Hepatocyte (in vitro differentiated cells): Measurements from ENCODE around the gene XYLB. TPM values are rescaled to one million over a fixed set of nuclear protein-coding genes. Genes with fewer than 3 reads are reported as not detected.

Source experiments
- DNase-seq: peaks from one replicate; pipeline ENCODE4 v3.0.0-alpha.2; 2016; ENCODE audit warnings: low spot score
- H2AFZ ChIP-seq: fragments of 200-600 bp; sonication (generic); 2 replicates; pipeline ENCODE4 v1.6.0; 2016; ENCODE audit warnings: antibody characterized with exemption, mild to moderate bottlenecking
- H3K27ac ChIP-seq: fragments of 200-600 bp; sonication (generic); 2 replicates; pipeline ENCODE4 v1.5.1; 2016; ENCODE audit warnings: mild to moderate bottlenecking
- H3K27me3 ChIP-seq: fragments of 200-600 bp; sonication (generic); 2 replicates; pipeline ENCODE4 v1.6.1; 2016
- H3K36me3 ChIP-seq: fragments of 200-600 bp; sonication (generic); replicated peaks from 2 replicates; pipeline ENCODE4 v1.5.1; 2016; ENCODE audit warnings: low read depth; ENCODE audit not compliant: insufficient read depth
- H3K4me1 ChIP-seq: fragments of 200-600 bp; sonication (generic); 2 replicates; pipeline ENCODE4 v1.5.1; 2016; ENCODE audit warnings: mild to moderate bottlenecking, moderate library complexity; ENCODE audit not compliant: insufficient read depth
- H3K4me2 ChIP-seq: fragments of 200-600 bp; sonication (generic); 2 replicates; pipeline ENCODE4 v1.6.0; 2016
- H3K4me3 ChIP-seq: fragments of 200-600 bp; sonication (generic); 2 replicates; pipeline ENCODE4 v1.5.1; 2016; ENCODE audit warnings: mild to moderate bottlenecking
- H3K79me2 ChIP-seq: fragments of 200-600 bp; sonication (generic); 2 replicates; pipeline ENCODE4 v1.6.0; 2017; ENCODE audit warnings: mild to moderate bottlenecking
- H3K9me2 ChIP-seq: fragments of 200-600 bp; sonication (generic); replicated peaks from 2 replicates; pipeline ENCODE4 v1.6.0; 2017; ENCODE audit warnings: mild to moderate bottlenecking; ENCODE audit not compliant: insufficient read depth
- H3K9me3 ChIP-seq: fragments of 200-600 bp; sonication (generic); 2 replicates; pipeline ENCODE4 v1.5.1; 2016; ENCODE audit warnings: low read depth, mild to moderate bottlenecking
- H4K20me1 ChIP-seq: fragments of 200-600 bp; sonication (generic); 2 replicates; pipeline ENCODE4 v1.6.0; 2016; ENCODE audit warnings: mild to moderate bottlenecking; ENCODE audit not compliant: insufficient read depth, poor library complexity, severe bottlenecking
- CTCF ChIP-seq: fragments of 200-600 bp; sonication (generic); IDR thresholded peaks from 2 replicates; pipeline ENCODE4 v1.5.1; 2016; ENCODE audit warnings: antibody characterized with exemption, mild to moderate bottlenecking; ENCODE audit not compliant: poor library complexity
- EZH2 ChIP-seq: fragments of 200-600 bp; sonication (generic); IDR thresholded peaks from 2 replicates; pipeline ENCODE4 v1.6.1; 2016; ENCODE audit warnings: antibody characterized with exemption, mild to moderate bottlenecking, borderline replicate concordance
- EZH2phosphoT487 ChIP-seq: fragments of 200-600 bp; sonication (generic); IDR thresholded peaks from one replicate; pipeline ENCODE4 v1.6.1; 2018; ENCODE audit warnings: antibody characterized with exemption, mild to moderate bottlenecking, low read depth, moderate library complexity; ENCODE audit not compliant: unreplicated experiment, severe bottlenecking
- WGBS: methylation state at CpG from one replicate; pipeline ENCODE4 v1.1.6; 2016; ENCODE audit warnings: low lambda C conversion rate; ENCODE audit errors: missing lambda C conversion rate; 5-methylcytosine and 5-hydroxymethylcytosine counted together
- polyA plus RNA-seq: library from polyadenylated mRNA; unstranded; fragments of >200 nt; fragmentation: Nextera tagmentation; extraction: Ambion mirVana; gene quantifications from 2 replicates; pipeline ENCODE4 v1.2.1, GENCODE V29; 2016
- total RNA-seq: library from RNA; depleted of rRNA; stranded (reverse); fragments of >200 nt; gene quantifications from 2 replicates; pipeline ENCODE4 v1.2.3, GENCODE V29; 2014

The XYLB gene
- total and polyA plus RNA-seq, 2 experiments from 2014 or later, result 8.2 to 12.5 TPM

GRCh38 chr3:38360345-38360744 lies 13.8 kb downstream of the XYLB start:
- TF ChIP-seq EZH2phosphoT487 (no peak), CTCF (no peak), EZH2 (no peak)
- no peaks in the 10 kb centered on the region for H3K79me2 ChIP-seq
- no peaks in the 10 kb centered on the region for H4K20me1 ChIP-seq
- H3K27ac ChIP-seq, result no peak overlapping the region
- H3K36me3 ChIP-seq, result no peaks in the 10 kb centered on the region
- H3K4me2 ChIP-seq, result no peak overlapping the region
- 93% methylated on average over 3 of the region's 3 CpGs for WGBS
- H3K4me1 ChIP-seq, result no peaks in the 10 kb centered on the region
- no peaks in the 10 kb centered on the region for H3K27me3 ChIP-seq
- no peak overlapping the region for H2AFZ ChIP-seq
- no peaks in the 10 kb centered on the region for H3K9me2 ChIP-seq
- H3K4me3 ChIP-seq, result no peak overlapping the region
- no peak for DNase-seq
- H3K9me3 ChIP-seq, result no peaks in the 10 kb centered on the region

- Histone ChIP-seq H3K4me2 (no peak overlapping the region), H3K9me2 (no peaks in the 10 kb centered on the region), H3K4me1 (no peaks in the 10 kb centered on the region), H3K27ac (no peak overlapping the region), H3K4me3 (no peak overlapping the region), H2AFZ (no peak overlapping the region), H3K27me3 (no peaks in the 10 kb centered on the region), H3K9me3 (no peaks in the 10 kb centered on the region), H3K36me3 (no peaks in the 10 kb centered on the region), H4K20me1 (no peaks in the 10 kb centered on the region), H3K79me2 (no peaks in the 10 kb centered on the region)
- 73% methylated on average over 4 of the region's 4 CpGs for WGBS
- TF ChIP-seq EZH2 (no peak), CTCF (no peak), EZH2phosphoT487 (no peak)
- DNase-seq, result no peak
Measured at GRCh38 chr3:38361496-38361895, 14.9 kb downstream of the XYLB start.

GRCh38 chr3:38362825-38363224 lies 16.2 kb downstream of the XYLB start:
- no peak overlapping the region for H2AFZ ChIP-seq
- no peak for DNase-seq
- H3K4me2 ChIP-seq, result no peak overlapping the region
- no peak overlapping the region for H3K4me3 ChIP-seq
- no peaks in the 10 kb centered on the region for H3K9me2 ChIP-seq
- WGBS, result 86% methylated on average over 9 of the region's 9 CpGs
- H4K20me1 ChIP-seq, result no peaks in the 10 kb centered on the region
- no peaks in the 10 kb centered on the region for H3K79me2 ChIP-seq
- no peak overlapping the region for H3K27ac ChIP-seq
- no peak for TF ChIP-seq EZH2phosphoT487
- TF ChIP-seq EZH2, result no peak
- no peak for TF ChIP-seq CTCF
- no peaks in the 10 kb centered on the region for H3K4me1 ChIP-seq
- H3K36me3 ChIP-seq, result no peaks in the 10 kb centered on the region
- H3K9me3 ChIP-seq, result no peaks in the 10 kb centered on the region
- no peaks in the 10 kb centered on the region for H3K27me3 ChIP-seq
